WERI-Rb-1 (cell line): Measurements from ENCODE around the gene TMEM252.

Source experiments
- DNase-seq: peaks from one replicate; pipeline ENCODE4 v3.0.0-alpha.2; 2020
- H3K27ac ChIP-seq: fragments of 250-450 bp; sonication (Bioruptor Pico); 2 replicates; pipeline ENCODE4 v1.5.1; 2020; ENCODE audit warnings: mild to moderate bottlenecking, moderate library complexity
- H3K27me3 ChIP-seq: fragments of 250-450 bp; sonication (Bioruptor Pico); 2 replicates; pipeline ENCODE4 v1.5.1; 2021; ENCODE audit warnings: mild to moderate bottlenecking, low read depth, moderate library complexity; ENCODE audit not compliant: insufficient read depth, severe bottlenecking
- H3K36me3 ChIP-seq: fragments of 250-450 bp; sonication (Bioruptor Pico); 2 replicates; pipeline ENCODE4 v1.5.1; 2020; ENCODE audit warnings: mild to moderate bottlenecking, moderate library complexity
- H3K4me3 ChIP-seq: 2 replicates; pipeline ENCODE4 v1.5.1; 2011; ENCODE audit warnings: low read depth, mild to moderate bottlenecking, control low read depth, low read length
- H3K9me3 ChIP-seq: fragments of 250-450 bp; sonication (Bioruptor Pico); 2 replicates; pipeline ENCODE4 v1.5.1; 2021; ENCODE audit warnings: mild to moderate bottlenecking, moderate library complexity; ENCODE audit not compliant: severe bottlenecking
- CTCF ChIP-seq: IDR thresholded peaks from 2 replicates; pipeline ENCODE4 v1.5.1; 2011; ENCODE audit warnings: low read depth, mild to moderate bottlenecking, control low read depth, inconsistent platforms, low read length

Gene TMEM252

DNA sequence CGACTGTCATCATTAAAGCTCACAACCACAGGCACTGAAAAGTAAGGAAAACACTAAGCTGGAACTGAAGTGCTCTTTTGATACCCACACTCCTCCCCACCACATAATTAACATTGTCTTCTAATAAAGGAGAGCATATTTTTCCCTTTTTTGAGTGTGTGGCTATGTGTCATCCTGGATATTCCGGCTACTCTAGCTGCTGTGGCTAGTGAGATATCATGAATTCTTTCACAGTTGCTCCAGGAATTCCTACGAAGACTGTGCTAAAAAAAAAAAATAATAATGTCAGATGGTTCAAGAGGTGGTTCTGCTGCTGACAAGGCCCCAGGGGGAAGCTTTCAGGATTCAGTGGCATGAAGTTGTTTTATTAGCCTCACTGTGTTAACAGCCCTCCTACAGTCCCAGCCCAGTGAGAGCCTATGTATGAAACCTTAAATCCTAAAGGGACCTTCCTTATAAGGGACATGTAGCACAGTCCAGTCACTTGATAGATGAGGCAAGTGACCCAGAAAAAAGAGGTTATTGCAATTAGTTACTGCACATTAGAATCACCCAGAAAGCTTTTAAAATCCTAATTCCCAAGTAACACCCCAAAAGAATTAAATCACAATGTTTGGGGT is 46.6 kb downstream of the TMEM252 start:
- no peaks in the 10 kb centered on the region for H3K36me3 ChIP-seq
- H3K27ac ChIP-seq = no peak overlapping the region
- no peak for DNase-seq
- peaks cover 78% of the 10 kb centered on the region for H3K27me3 ChIP-seq
- no peaks in the 10 kb centered on the region for H3K9me3 ChIP-seq
- no peak for TF ChIP-seq CTCF
- H3K4me3 ChIP-seq = no peak overlapping the region

GRCh38 chr9:68493541-68493940 is 47.1 kb downstream of the TMEM252 start:
- TF ChIP-seq CTCF = no peak
- no peaks in the 10 kb centered on the region for H3K9me3 ChIP-seq
- H3K27me3 ChIP-seq = peaks cover 73% of the 10 kb centered on the region
- no peak for DNase-seq
- H3K4me3 ChIP-seq = no peak overlapping the region
- H3K27ac ChIP-seq = no peak overlapping the region
- no peaks in the 10 kb centered on the region for H3K36me3 ChIP-seq

- H3K27ac ChIP-seq = no peak overlapping the region
- no peak overlapping the region for H3K4me3 ChIP-seq
- H3K27me3 ChIP-seq = peaks cover 73% of the 10 kb centered on the region
- H3K9me3 ChIP-seq = no peaks in the 10 kb centered on the region
- TF ChIP-seq CTCF = no peak
- H3K36me3 ChIP-seq = no peaks in the 10 kb centered on the region
- DNase-seq = no peak
These were observed 47.9 kb downstream of the TMEM252 start for GRCh38 chr9:68492806-68493205.

- no peak overlapping the region for H3K27ac ChIP-seq
- TF ChIP-seq CTCF = no peak
- peaks cover 77% of the 10 kb centered on the region for H3K27me3 ChIP-seq
These were observed 51.0 kb downstream of the TMEM252 start for GRCh38 chr9:68489646-68490045.

GRCh38 chr9:68488126-68488525 is 52.6 kb downstream of the TMEM252 start:
- Histone ChIP-seq H3K36me3 (no peaks in the 10 kb centered on the region), H3K9me3 (no peaks in the 10 kb centered on the region), H3K4me3 (no peak overlapping the region), H3K27ac (no peak overlapping the region), H3K27me3 (peaks cover 64% of the 10 kb centered on the region)
- no peak for TF ChIP-seq CTCF
- DNase-seq = no peak

More at GRCh38 chr9:68489646-68490045, 51.0 kb downstream of the TMEM252 start:
- DNase-seq = no peak
- no peak overlapping the region for H3K4me3 ChIP-seq
- H3K9me3 ChIP-seq = no peaks in the 10 kb centered on the region
- H3K36me3 ChIP-seq = no peaks in the 10 kb centered on the region
